Measurements from ENCODE around the gene IL37.

- TF ChIP-seq CTCF (conservative IDR thresholded peaks at IDR 0.05; ENCODE audit: low read depth, low read length) (no peak), EZH2 (IDR thresholded peaks at IDR 0.05; ENCODE audit: low read length, unreplicated experiment) (no peak)
Observed at GRCh38 chr2:112910865-112911264, at the start of gene IL37.

All from PC-3 (cell line).